Myometrial cell (primary cell): ENCODE measurements around the gene NDUFAF5. TPM values are rescaled to one million over a fixed set of nuclear protein-coding genes. Genes with fewer than 3 reads are reported as not detected.

Experiments
- total RNA-seq: library from RNA; depleted of rRNA; stranded (reverse); fragments of >200 nt; gene quantifications from 2 replicates; pipeline ENCODE4 v1.2.3, GENCODE V29; 2015

Gene NDUFAF5
- total RNA-seq = 23.9 and 28.0 TPM in 2 replicates

DNA sequence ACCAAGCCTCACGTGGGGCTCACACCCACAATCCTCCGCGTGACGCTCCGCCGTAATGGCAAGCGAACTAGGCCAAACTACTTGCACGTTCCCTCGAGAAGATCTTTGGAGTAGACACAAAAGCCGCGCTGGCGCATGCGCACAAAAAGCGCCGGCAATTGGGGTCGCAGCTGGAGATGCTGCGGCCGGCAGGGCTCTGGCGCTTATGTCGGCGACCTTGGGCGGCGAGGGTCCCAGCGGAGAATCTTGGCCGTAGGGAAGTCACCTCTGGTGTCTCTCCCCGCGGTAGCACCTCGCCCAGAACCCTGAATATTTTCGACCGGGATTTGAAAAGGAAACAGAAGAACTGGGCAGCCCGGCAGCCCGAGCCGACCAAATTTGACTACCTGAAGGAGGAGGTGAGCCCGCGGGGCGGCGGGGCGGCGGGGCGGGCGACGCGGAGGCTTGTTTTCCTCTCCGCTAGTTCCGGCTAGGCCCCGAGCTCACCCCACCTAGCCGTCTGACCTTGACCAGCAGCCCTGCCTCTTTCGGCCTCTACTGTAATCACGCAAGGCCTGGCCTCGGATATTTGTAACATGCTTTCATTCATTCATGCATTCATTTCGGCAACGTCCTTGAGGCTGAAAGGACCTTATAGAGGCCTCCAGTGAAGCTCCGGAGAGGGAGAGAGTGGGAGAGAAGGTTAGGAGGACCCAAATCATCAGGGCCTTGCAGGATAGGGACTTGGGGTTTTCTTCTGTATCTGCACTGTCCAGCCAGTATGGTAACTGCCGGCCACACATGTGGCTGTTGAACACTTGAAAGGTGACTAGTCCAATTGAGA, at the start of gene NDUFAF5, which contains the start of gene ESF1:
TSS of gene NDUFAF5 (plus strand) at position 136 of the 823 bp plus-strand sequence. CDS start at position 177, 41 bp downstream.
TSS of gene ESF1 (minus strand) at position 27 of the 823 bp plus-strand sequence. CDS start 1,779 bp downstream, outside the sequence.

Other genes with a start within 250 kb of the NDUFAF5 start
- 4.8 and 6.6 TPM in 2 replicates for gene TASP1, start 146.1 kb upstream of the NDUFAF5 start, total RNA-seq
- 3.2 and 4.4 TPM in 2 replicates for gene ESF1, start 109 bp upstream of the NDUFAF5 start, total RNA-seq
- gene SEL1L2, start 205.6 kb downstream of the NDUFAF5 start, total RNA-seq = not detected in 2 replicates
- gene MACROD2, start 210.5 kb downstream of the NDUFAF5 start, total RNA-seq = not detected in 2 replicates